Activated T-helper 2 cell treated with anti-CD3 and anti-CD28 coated beads, Interferon-gamma antibody, Interleukin-2, Interleukin-4, amounts not matched to agents 10 μg/mL and 5 μg/mL and 100 μg/mL, durations not matched to agents 14 hours and 24 hours and 36 hours (primary cell): ENCODE data around the gene TTC17. TPM values are rescaled to one million over a fixed set of nuclear protein-coding genes. Genes with fewer than 3 reads are reported as not detected.

Source experiments
- DNase-seq: peaks from one replicate; pipeline ENCODE4 v3.0.0; 2021; ENCODE audit warnings: low spot score
- H3K27ac Mint-ChIP-seq: one replicate; pipeline ENCODE4 v1.8.0; 2021; ENCODE audit warnings: mixed read lengths
- H3K27me3 Mint-ChIP-seq: one replicate; pipeline ENCODE4 v1.8.0; 2021; ENCODE audit warnings: low read depth, mixed read lengths
- H3K36me3 Mint-ChIP-seq: one replicate; pipeline ENCODE4 v1.8.0; 2021; ENCODE audit warnings: low read depth, mixed read lengths
- H3K4me1 Mint-ChIP-seq: one replicate; pipeline ENCODE4 v1.8.0; 2021; ENCODE audit warnings: low read depth, mixed read lengths
- H3K4me3 Mint-ChIP-seq: one replicate; pipeline ENCODE4 v1.8.0; 2021; ENCODE audit warnings: low read depth, mild to moderate bottlenecking, moderate library complexity, mixed read lengths
- H3K9me3 Mint-ChIP-seq: one replicate; pipeline ENCODE4 v1.8.0; 2021; ENCODE audit warnings: mixed read lengths
- intact Hi-C: fragments of 100-400 bp; cut with micrococcal nuclease; formaldehyde crosslinking; loops from one replicate; pipeline ENCODE4 v1.15.1; 2023
- total RNA-seq: library from RNA; stranded (reverse); gene quantifications from 2 replicates; pipeline ENCODE4 v1.2.3, GENCODE V29; 2022

Gene TTC17
- total RNA-seq, 1 donor from 2014 or later, result 63.5 TPM

DNA sequence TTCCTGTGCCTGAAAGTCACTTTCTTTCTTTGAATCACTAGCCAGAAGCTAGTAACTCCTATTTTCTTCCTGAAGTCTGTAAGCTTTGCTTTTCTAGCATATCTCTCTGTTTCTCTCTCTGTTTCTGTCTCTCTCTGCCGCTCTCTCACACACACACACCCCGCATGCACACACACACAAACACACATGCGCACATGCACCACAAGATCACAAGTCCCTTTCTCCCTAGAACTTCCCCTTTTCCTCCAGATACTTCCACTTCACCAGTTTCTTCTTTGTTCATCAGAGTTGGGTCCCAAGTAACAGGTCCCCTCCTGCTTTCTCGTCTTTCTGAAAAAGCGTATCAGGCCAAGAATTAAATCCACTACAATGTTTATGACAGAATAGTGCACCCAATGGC, 173.3 kb downstream of the TTC17 start:
- intact Hi-C loops, result no loop called here
- no peaks in the 10 kb centered on the region for H3K36me3 Mint-ChIP-seq
- H3K27ac Mint-ChIP-seq, result no peak overlapping the region
- no peaks in the 10 kb centered on the region for H3K9me3 Mint-ChIP-seq
- H3K27me3 Mint-ChIP-seq, result peaks cover 9% of the 10 kb centered on the region
- no peak for DNase-seq
- H3K4me1 Mint-ChIP-seq, result no peaks in the 10 kb centered on the region
- H3K4me3 Mint-ChIP-seq, result no peak overlapping the region

DNA sequence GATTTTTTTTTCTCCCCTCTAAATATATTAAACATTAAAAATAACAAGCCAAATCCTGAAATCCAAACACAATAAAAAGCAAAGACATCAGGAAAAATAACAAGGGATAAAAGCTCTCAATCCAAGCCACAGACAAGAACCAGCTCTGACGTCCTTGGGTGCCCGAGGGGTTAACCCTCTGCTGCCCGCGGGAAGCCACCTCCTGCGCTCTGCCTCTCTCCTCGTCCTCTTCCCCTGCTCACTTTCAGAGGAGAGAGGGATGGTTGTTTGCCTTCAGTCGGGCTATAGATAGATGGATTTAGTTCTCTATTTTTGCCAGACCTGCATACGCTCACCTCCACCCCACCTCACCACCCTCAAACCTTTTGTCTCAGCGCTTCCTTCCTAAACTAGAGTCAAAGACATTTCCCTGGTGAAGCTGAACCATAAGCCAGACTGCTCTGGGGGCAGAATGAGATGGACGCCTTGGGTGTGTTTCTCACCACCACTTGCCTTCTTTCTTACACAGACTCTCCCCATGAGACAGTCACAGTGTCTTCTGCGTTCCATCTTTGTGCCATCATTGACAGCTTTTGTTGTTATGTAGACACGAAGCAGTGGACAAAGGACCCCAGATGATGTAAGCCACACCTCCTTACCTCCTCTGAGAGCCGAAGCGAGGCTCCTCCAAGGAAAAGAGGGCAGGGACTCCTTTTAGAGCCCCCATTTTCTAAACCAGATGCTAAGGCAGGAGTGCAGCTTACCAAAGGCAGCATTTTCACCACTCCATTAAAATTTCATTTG, 179.3 kb downstream of the TTC17 start:
- peaks cover 21% of the 10 kb centered on the region for H3K27me3 Mint-ChIP-seq
- no peak overlapping the region for H3K4me3 Mint-ChIP-seq
- intact Hi-C loops, result no loop called here
- H3K36me3 Mint-ChIP-seq, result no peaks in the 10 kb centered on the region
- no peaks in the 10 kb centered on the region for H3K9me3 Mint-ChIP-seq
- no peaks in the 10 kb centered on the region for H3K4me1 Mint-ChIP-seq
- DNase-seq, result no peak
- no peak overlapping the region for H3K27ac Mint-ChIP-seq

GRCh38 chr11:43541993-43542392, 183.3 kb downstream of the TTC17 start:
- Mint-ChIP-seq H3K9me3 (no peaks in the 10 kb centered on the region), H3K36me3 (no peaks in the 10 kb centered on the region), H3K4me1 (no peaks in the 10 kb centered on the region), H3K27me3 (peaks cover 21% of the 10 kb centered on the region), H3K27ac (no peak overlapping the region), H3K4me3 (no peak overlapping the region)
- intact Hi-C loops, result no loop called here
- no peak for DNase-seq

GRCh38 chr11:43542750-43543712, 184.3 kb downstream of the TTC17 start:
- no peak for DNase-seq
- H3K27ac Mint-ChIP-seq, result no peak overlapping the region
- no peaks in the 10 kb centered on the region for H3K36me3 Mint-ChIP-seq
- intact Hi-C loops, result no loop called here
- no peaks in the 10 kb centered on the region for H3K9me3 Mint-ChIP-seq
- H3K27me3 Mint-ChIP-seq, result peaks cover 16% of the 10 kb centered on the region
- no peaks in the 10 kb centered on the region for H3K4me1 Mint-ChIP-seq
- H3K4me3 Mint-ChIP-seq, result no peak overlapping the region

Other genes starting within 250 kb of the TTC17 start
- 158 and 164 TPM in 2 replicates for gene API5, start 46.9 kb upstream of the TTC17 start, total RNA-seq